Motor neuron (in vitro differentiated cells): Measurements from ENCODE around the gene FBN2. TPM values are rescaled to one million over a fixed set of nuclear protein-coding genes. Genes with fewer than 3 reads are reported as not detected.
"Not testable (repeated sequence)": the region's sequence is repeated elsewhere in the genome, so short reads cannot be mapped to it uniquely, and the experiment has no call there.

Experiments used
- ATAC-seq, 8 experiments: fragments of 200-7000 bp; cut with Tn5 transposase; replicated peaks in 6 of 8; 2 replicates each; pipeline ENCODE4 v1.8.0; 2021; ENCODE audit warnings: mild to moderate bottlenecking in 8 of 8, moderate library complexity in 8 of 8
- H3K27ac ChIP-seq, 2 donors: fragments of 250-450 bp; sonication (Bioruptor Pico); 2 replicates each; pipeline ENCODE4 v1.9.0; 2021; ENCODE audit warnings: antibody characterized with exemption in 2 of 2, mild to moderate bottlenecking in 2 of 2, moderate library complexity in 1 of 2
- H3K4me1 ChIP-seq, 2 donors: fragments of 250-450 bp; sonication (Bioruptor Pico); replicated peaks in 1 of 2; 2 replicates each; pipeline ENCODE4 v1.6.1; 2021; ENCODE audit warnings: antibody characterized with exemption in 2 of 2, mild to moderate bottlenecking in 2 of 2, moderate library complexity in 1 of 2
- H3K4me3 ChIP-seq, 5 donors: fragments of 250-450 bp; sonication (Bioruptor Pico); 2 replicates each; pipeline ENCODE4 v1.9.0; 2021; ENCODE audit warnings: antibody characterized with exemption in 5 of 5, mild to moderate bottlenecking in 5 of 5, moderate library complexity in 4 of 5
- WGBS, 10 experiments: fragments of 450-650 bp; shearing (Covaris generic); methylation state at CpG; one replicate each; pipeline ENCODE4 v1.0.0; 2022; 5-methylcytosine and 5-hydroxymethylcytosine counted together
- in situ Hi-C, 9 experiments: fragments of 400-800 bp; cut with MboI; loops; one replicate each; pipeline ENCODE4 v1.15.0; 2021; ENCODE audit warnings: low sequenced_read_pairs in 9 of 9, low pct_unique_long_range_greater_than_20kb in 2 of 9; ENCODE audit not compliant: unreplicated experiment in 9 of 9
- total RNA-seq, 8 experiments: library from RNA; unstranded; fragments of 300-600 nt; gene quantifications; 2 replicates each; pipeline versions ENCODE4 v1.2.3 to v1.2.4, GENCODE V29; 2022

FBN2 gene
- total RNA-seq, 8 experiments from 2014 or later, result 5.3 to 129 (median 15.1) TPM

DNA sequence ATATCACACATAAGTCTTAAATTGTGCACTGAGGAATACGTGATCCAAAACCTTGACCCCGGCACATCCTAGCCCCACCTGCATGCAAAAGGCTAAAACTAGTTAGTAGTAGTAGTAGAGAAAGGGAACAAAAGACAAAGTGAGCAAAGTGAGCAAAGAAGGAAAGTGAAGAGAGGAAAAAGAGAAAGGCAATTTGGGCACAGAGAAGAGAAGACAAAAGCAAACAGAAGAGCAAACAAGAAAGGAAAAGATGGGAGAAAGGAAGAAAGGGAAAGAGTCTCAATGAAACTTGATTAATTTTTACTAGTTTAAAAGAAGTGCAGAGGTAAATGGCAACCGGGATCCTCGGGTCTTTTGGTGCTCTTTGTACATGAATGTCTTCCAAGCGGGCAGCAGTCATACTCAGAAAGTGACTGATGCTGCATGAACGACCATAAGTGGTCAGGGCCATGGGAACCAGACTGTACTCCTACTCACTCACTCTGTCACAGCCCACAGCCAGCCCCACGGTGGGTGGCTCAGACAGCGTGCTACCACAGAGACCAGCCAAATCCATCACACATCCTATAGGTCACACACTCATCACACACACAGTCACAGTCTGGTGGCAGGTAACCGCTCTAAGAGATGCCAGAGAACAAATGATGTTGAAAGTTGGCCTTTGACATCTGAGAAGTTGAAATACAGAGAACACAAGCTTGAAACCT lies 203.9 kb downstream of the FBN2 start:
- Histone ChIP-seq H3K4me1 (no peaks in the 10 kb centered on the region), H3K4me3 (no peak overlapping the region), H3K27ac (no peak overlapping the region)
- in situ Hi-C loops, result loop anchor here in 1 of 9 experiments (25.0 kb wide), 1 partner anchor 97 kb away; no protein-coding TSS in a partner anchor
- 40 to 100% (median 87%) methylated on average over 2 to 8 of the region's 9 CpGs for WGBS, 10 experiments
- peak in 1 of 8 experiments; percentile 23 for ATAC-seq

DNA sequence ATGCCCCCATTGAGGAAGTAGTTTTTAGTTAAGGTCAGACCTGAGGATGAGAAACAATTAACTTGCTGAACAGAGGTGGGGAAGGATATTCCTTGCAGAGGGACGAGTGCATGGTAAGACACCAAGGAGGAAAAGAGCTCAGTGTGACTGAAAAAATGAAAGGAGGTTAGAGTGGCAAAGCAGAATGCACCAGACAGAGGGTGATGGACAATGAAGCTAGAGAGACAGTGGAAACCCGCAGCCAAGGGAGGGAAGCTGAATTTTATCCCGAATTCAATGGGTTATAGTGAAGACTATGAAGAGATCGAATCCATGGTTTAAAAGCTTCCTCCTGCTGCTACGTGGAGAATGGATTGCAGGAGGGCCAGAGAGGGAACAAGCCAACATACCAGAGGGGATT lies 206.8 kb downstream of the FBN2 start:
- in situ Hi-C loops, result loop anchor here in 1 of 9 experiments (25.0 kb wide), 1 partner anchor 94 kb away; no protein-coding TSS in a partner anchor
- 12 to 100% (median 80%) methylated on average over 1 to 5 of the region's 5 CpGs; no CpG with 5 or more reads in 2 of the 10 experiments for WGBS, 10 experiments
- no peak for ATAC-seq
- Histone ChIP-seq H3K4me3 (no peak overlapping the region), H3K27ac (no peak overlapping the region), H3K4me1 (no peaks in the 10 kb centered on the region)

DNA sequence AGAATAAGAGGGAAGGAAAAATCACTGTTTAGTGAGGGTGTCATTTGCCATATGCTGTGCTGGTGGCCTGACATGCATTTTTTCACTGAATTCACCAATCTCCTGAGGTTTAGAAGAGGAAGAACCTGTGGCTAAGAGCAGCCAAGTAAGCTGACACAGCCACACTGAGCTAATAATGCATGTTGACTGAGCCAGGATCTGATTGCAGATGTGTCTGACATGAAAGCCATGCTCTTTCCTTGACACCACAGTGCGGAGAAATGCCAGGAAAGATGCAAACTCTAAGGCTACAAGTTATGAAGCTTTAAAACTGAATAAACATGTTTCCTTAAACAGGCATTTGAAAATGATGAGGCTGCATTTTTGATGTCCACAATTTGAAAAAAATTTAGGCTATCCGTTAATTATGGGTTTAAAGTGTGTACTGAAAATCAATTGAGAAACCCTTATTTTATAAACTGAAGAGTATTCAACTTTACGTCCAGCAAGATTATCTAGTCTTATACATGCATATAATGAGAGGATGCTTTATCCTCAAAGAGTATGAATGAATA lies 208.6 kb downstream of the FBN2 start:
- WGBS, 10 experiments, result 40 to 100% (median 94%) methylated on average over 1 to 3 of the region's 3 CpGs
- Histone ChIP-seq H3K4me1 (no peaks in the 10 kb centered on the region), H3K4me3 (no peak overlapping the region), H3K27ac (no peak overlapping the region)
- in situ Hi-C loops, result loop anchor here in 1 of 9 experiments (25.0 kb wide), 1 partner anchor 92 kb away; no protein-coding TSS in a partner anchor
- peak in 1 of 8 experiments; percentile 33 for ATAC-seq

DNA sequence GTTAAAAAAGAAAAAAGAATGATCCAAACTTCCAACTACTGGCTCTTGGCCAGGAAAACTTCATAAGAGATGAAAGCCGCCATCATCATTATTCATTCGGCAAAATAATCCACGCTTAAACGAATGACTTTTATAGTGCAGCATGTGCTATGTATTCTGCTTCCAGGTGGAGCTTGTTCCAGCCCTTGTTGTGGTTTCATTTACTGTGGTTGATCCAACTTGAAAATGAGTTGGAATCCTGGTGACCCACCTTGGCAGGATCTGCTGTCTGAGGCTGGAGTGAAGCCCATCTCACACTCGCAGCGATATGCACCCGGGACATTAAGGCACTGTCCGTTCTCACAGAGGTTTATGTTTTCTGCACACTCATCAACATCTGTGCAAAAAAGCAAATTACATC lies 209.6 kb downstream of the FBN2 start:
- WGBS, 10 experiments, result 19 to 100% (median 88%) methylated on average over 1 to 8 of the region's 8 CpGs
- H3K4me3 ChIP-seq, result no peak overlapping the region
- ATAC-seq, result peak in 1 of 8 experiments; percentile 22
- no peak overlapping the region for H3K27ac ChIP-seq
- in situ Hi-C loops, result loop anchor here in 1 of 9 experiments (25.0 kb wide), 1 partner anchor 91 kb away; no protein-coding TSS in a partner anchor
- no peaks in the 10 kb centered on the region for H3K4me1 ChIP-seq

DNA sequence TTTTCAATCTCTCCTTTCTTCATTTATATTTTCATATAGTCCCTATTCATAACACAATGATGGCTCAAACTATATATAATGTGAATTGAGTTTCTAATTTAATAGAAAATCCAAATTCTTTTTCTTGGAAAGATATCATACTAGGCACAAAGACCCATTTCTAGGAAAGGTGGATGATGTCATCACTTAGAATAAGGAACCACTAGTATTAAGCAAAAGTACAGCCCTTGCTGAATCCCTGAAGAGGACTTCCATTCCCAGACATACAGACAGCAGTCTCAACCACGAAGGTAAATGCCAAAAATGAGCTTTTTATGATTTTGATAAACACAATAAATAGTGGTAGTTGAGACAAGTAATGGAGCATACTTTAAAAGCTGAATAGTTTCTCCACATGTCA lies 210.0 kb downstream of the FBN2 start:
- Histone ChIP-seq H3K4me3 (no peak overlapping the region), H3K4me1 (no peaks in the 10 kb centered on the region), H3K27ac (no peak overlapping the region)
- 17 to 100% (median 80%) methylated on average over 1 of the region's 1 CpG; no CpG with 5 or more reads in 1 of the 10 experiments for WGBS, 10 experiments
- no peak for ATAC-seq
- in situ Hi-C loops, result loop anchor here in 1 of 9 experiments (25.0 kb wide), 1 partner anchor 91 kb away; no protein-coding TSS in a partner anchor

DNA sequence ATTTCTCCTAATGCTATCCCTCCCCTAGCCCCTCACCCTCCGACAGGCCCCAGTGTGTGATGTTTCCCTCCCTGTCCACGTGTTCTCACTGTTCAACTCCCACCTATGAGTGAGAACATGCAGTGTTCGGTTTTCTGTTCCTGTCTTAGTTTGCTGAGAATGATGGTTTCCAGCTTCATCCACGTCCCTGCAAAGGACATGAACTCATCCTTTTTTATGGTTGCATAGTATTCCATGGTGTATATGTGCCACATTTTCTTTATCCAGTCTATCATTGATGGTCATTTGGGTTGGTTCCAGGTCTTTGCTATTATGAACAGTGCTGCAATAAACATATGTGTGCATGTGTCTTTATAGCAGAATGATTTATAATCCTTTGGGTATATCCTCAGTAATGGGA lies 216.6 kb downstream of the FBN2 start:
- ATAC-seq, in situ Hi-C loops, H3K4me3 ChIP-seq, H3K27ac ChIP-seq, H3K4me1 ChIP-seq: not testable (repeated sequence)
- WGBS, 10 experiments, result 48 to 100% (median 75%) methylated on average over 1 to 3 of the region's 4 CpGs; no CpG with 5 or more reads in 6 of the 10 experiments

DNA sequence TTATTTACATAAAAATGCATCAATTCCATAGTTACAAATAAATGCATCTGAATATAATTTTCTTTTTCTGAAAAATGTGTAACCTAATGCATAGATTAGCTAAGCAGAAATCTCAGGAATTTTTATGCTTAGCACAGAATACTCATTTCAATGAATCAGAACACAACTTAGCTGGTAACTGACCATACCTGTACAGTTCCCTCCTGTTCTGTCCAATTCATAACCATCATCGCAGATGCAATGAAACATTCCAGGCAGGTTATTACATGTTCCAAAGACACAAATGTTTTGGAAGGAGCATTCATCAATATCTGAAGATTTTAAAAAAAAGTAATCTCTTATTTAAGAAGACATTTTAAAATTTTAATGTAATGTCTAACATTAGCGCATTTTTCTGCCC lies 219.4 kb downstream of the FBN2 start:
- no peak for ATAC-seq
- Histone ChIP-seq H3K27ac (no peak overlapping the region), H3K4me3 (no peak overlapping the region), H3K4me1 (no peaks in the 10 kb centered on the region)
- in situ Hi-C loops, result no loop called here
- 57 to 100% (median 96%) methylated on average over 1 to 2 of the region's 2 CpGs; no CpG with 5 or more reads in 1 of the 10 experiments for WGBS, 10 experiments

DNA sequence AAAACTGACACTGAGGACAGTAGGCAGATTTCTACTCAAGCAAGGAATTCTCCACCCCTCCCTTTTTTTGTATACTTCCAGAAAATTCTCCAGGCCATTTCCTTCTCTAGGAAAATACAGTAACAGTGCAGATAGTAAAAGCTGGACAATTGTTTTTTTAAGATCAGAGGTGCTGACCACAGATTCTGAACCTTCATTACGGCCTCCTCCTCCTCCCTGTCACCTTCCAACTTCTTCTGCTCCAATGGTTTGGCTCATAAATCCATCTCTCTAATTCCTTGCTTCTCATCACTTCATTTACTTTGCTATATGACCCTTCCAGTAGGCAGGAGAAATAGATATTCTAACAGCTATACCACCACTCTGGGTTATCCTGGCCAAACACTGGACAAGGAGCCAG lies 220.6 kb downstream of the FBN2 start:
- in situ Hi-C loops, result no loop called here
- Histone ChIP-seq H3K27ac (no peak overlapping the region), H3K4me3 (no peak overlapping the region), H3K4me1 (no peaks in the 10 kb centered on the region)
- ATAC-seq, result no peak
- 80 to 100% (median 86%) methylated on average over 1 of the region's 1 CpG; no CpG with 5 or more reads in 5 of the 10 experiments for WGBS, 10 experiments

DNA sequence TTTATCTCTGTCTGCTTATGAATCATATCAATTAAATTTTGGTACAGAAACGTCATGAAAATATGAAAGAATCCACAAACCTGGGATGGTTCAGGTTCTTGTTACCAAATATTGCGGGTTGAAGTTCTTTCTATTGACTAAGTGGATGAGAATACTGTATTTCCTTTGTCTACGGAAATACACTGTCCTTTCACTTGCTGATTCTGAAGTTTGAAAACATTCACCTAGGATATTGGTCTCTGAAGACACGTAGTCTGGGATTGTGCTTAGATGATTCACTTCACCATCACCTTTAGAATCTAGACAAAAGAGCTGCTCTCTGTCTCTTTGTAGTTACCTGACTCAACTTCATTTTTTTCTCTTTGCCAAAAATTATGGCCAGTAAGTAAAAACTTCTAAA lies 222.4 kb downstream of the FBN2 start:
- in situ Hi-C loops, result no loop called here
- no peak overlapping the region for H3K4me3 ChIP-seq
- no peak for ATAC-seq
- WGBS, 10 experiments, result 57 to 100% (median 93%) methylated on average over 1 to 4 of the region's 4 CpGs; no CpG with 5 or more reads in 1 of the 10 experiments
- no peaks in the 10 kb centered on the region for H3K4me1 ChIP-seq
- no peak overlapping the region for H3K27ac ChIP-seq

DNA sequence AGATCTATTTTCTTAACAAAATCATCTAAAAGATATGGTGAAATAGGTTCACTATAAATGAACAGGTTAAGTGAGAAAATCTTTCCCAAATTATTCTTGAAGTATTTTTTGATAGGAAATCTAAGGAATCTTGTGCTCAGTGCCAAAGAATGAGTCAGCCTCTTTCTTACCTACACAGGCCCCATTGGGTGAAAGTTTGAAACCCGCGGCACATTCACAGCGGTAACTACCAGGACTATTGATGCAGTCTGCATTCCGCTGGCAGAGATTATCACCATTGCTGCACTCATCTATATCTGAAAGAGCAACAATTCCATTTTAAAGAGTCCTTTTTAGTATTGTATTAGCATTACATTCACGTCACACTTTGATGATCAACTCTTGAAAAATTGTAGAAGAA lies 232.7 kb downstream of the FBN2 start:
- Histone ChIP-seq H3K4me1 (no peaks in the 10 kb centered on the region), H3K4me3 (no peak overlapping the region), H3K27ac (no peak overlapping the region)
- in situ Hi-C loops, result no loop called here
- no peak for ATAC-seq
- 93 to 100% (median 100%) methylated on average over 1 to 5 of the region's 5 CpGs; no CpG with 5 or more reads in 1 of the 10 experiments for WGBS, 10 experiments

DNA sequence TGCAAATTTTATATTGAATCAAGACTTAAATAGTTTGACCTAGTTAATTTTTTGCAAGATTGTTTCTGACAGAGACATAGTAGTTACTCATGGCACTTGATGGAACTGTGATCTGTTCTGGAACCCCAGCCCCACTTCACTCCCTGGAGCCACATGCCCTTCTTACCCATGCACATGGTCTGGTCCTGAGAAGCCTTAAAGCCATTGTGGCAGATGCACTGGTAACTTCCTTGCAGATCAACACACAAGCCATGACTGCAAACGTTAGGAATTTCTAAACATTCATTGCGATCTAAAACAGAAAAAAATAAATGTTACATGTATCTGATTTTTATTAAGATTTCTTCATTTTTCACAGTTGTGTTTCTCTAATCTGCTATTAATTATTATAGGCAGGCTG lies 233.3 kb downstream of the FBN2 start:
- 0 to 100% (median 85%) methylated on average over 1 to 2 of the region's 2 CpGs for WGBS, 10 experiments
- Histone ChIP-seq H3K4me1 (no peaks in the 10 kb centered on the region), H3K4me3 (no peak overlapping the region), H3K27ac (no peak overlapping the region)
- ATAC-seq, result no peak
- in situ Hi-C loops, result no loop called here

DNA sequence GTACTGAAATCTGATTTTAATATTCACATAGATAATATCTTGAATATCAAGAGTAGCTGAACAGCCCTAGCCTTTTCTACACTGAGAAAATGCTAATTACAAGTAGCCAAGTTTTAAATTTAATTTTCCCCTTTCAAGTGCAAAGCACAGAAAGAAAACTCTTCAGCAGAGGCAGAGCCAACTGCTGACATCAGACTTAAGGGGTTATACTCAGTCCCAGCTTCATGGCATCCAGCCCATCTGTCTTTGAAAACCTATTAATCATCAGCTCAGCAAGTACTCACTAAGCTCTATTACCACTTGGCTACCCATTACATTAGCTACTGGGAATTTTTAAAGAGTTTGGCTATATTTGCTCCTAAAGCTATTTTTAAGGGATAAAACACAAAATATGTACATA lies 234.0 kb downstream of the FBN2 start:
- no peak overlapping the region for H3K4me3 ChIP-seq
- no peaks in the 10 kb centered on the region for H3K4me1 ChIP-seq
- in situ Hi-C loops, result no loop called here
- ATAC-seq, result peak in 5 of 8 experiments; percentile 38 to 97 (median 95)
- no peak overlapping the region for H3K27ac ChIP-seq

DNA sequence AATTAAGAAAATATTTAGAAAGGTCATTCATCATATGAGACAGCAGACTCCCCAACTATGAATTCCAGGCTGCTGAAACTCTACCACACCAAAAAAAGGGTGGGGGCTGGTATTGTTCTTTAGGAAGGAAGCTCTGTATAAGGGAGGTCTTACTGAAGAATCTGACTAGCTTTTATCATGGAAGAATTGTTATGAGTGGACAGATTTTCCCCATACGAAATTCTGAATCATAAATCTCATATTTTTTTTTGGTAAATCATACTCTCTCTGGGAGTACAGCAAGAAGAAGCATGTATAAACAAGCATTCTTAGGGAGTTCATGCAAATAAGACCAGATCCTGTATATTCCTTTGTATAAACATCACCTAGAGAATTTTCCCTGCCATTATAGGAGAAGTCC lies 234.5 kb downstream of the FBN2 start:
- WGBS, 10 experiments, result 0 to 100% (median 85%) methylated on average over 1 of the region's 1 CpG; no CpG with 5 or more reads in 2 of the 10 experiments
- in situ Hi-C loops, result no loop called here
- H3K27ac ChIP-seq, result no peak overlapping the region

More for the DNA sequence above, 234.5 kb downstream of the FBN2 start:
- ATAC-seq, result peak in 1 of 8 experiments; percentile 15
- H3K4me3 ChIP-seq, result no peak overlapping the region
- H3K4me1 ChIP-seq, result no peaks in the 10 kb centered on the region
